ENCODE measurements around the gene RBP2. TPM values are rescaled to one million over a fixed set of nuclear protein-coding genes. Genes with fewer than 3 reads are reported as not detected.

Gene RBP2
- total and polyA plus RNA-seq, 4 donors: 0.79 TPM; not detected in 3

DNA sequence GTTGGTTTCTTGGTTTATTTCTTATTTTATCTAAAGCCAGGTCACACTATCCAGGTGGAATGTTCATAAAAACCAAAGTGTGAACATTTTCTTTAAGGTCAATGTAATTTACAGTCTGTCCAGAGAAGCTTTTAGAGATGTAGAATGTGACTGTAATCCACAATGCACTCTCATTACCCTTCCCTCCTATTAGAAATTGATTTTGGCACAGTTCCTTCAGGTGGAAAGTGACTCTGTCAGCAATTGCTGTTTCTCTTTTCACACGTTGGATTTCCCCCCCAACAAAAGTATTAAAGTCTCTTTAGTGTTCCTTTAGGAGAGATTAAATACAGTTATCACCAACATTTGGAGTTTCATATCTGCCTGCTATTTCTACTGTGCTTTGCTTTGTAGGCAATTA lies 55.3 kb downstream of the RBP2 start:
- DNase-seq (ENCODE audit: low spot score): no peak
- H3K9ac ChIP-seq (ENCODE audit: low read depth in 1 of 2, low read length in 2 of 2): no peak overlapping the region
- H3K27me3 ChIP-seq (ENCODE audit: control insufficient read depth in 4 of 4, insufficient read depth in 4 of 4, low read length in 3 of 4): no peaks in the 10 kb centered on the region
- H3K27ac ChIP-seq (ENCODE audit: low read depth in 1 of 2, low read length in 2 of 2): no peak overlapping the region
- WGBS: 27% methylated on average over 1 of the region's 1 CpG
- H3K4me3 ChIP-seq (ENCODE audit: low read depth in 1 of 3, low read length in 3 of 3): no peak overlapping the region
- H3K36me3 ChIP-seq (ENCODE audit: control insufficient read depth in 4 of 4, insufficient read depth in 3 of 4, low read depth in 1 of 4, low read length in 3 of 4): peaks cover 0 to 7% (median 1%) of the 10 kb centered on the region in 4 donors
- TF ChIP-seq HNF4G (IDR thresholded peaks at IDR 0.05): no peak
- TF ChIP-seq FOXA1 (IDR thresholded peaks at IDR 0.05): no peak
- TF ChIP-seq, protein P1, sequence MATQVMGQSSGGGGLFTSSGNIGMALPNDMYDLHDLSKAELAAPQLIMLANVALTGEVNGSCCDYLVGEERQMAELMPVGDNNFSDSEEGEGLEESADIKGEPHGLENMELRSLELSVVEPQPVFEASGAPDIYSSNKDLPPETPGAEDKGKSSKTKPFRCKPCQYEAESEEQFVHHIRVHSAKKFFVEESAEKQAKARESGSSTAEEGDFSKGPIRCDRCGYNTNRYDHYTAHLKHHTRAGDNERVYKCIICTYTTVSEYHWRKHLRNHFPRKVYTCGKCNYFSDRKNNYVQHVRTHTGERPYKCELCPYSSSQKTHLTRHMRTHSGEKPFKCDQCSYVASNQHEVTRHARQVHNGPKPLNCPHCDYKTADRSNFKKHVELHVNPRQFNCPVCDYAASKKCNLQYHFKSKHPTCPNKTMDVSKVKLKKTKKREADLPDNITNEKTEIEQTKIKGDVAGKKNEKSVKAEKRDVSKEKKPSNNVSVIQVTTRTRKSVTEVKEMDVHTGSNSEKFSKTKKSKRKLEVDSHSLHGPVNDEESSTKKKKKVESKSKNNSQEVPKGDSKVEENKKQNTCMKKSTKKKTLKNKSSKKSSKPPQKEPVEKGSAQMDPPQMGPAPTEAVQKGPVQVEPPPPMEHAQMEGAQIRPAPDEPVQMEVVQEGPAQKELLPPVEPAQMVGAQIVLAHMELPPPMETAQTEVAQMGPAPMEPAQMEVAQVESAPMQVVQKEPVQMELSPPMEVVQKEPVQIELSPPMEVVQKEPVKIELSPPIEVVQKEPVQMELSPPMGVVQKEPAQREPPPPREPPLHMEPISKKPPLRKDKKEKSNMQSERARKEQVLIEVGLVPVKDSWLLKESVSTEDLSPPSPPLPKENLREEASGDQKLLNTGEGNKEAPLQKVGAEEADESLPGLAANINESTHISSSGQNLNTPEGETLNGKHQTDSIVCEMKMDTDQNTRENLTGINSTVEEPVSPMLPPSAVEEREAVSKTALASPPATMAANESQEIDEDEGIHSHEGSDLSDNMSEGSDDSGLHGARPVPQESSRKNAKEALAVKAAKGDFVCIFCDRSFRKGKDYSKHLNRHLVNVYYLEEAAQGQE (IDR thresholded peaks at IDR 0.05): no peak
- no peak for TF ChIP-seq GABPA (IDR thresholded peaks at IDR 0.05 in 1 of 2, conservative IDR thresholded peaks at IDR 0.05 in 1 of 2)
- no peak for TF ChIP-seq YY1 (IDR thresholded peaks at IDR 0.05)
- TF ChIP-seq, protein P2, sequence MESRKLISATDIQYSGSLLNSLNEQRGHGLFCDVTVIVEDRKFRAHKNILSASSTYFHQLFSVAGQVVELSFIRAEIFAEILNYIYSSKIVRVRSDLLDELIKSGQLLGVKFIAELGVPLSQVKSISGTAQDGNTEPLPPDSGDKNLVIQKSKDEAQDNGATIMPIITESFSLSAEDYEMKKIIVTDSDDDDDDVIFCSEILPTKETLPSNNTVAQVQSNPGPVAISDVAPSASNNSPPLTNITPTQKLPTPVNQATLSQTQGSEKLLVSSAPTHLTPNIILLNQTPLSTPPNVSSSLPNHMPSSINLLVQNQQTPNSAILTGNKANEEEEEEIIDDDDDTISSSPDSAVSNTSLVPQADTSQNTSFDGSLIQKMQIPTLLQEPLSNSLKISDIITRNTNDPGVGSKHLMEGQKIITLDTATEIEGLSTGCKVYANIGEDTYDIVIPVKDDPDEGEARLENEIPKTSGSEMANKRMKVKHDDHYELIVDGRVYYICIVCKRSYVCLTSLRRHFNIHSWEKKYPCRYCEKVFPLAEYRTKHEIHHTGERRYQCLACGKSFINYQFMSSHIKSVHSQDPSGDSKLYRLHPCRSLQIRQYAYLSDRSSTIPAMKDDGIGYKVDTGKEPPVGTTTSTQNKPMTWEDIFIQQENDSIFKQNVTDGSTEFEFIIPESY (IDR thresholded peaks at IDR 0.05): no peak
- no peak for TF ChIP-seq HNF4A (conservative IDR thresholded peaks at IDR 0.05)
- TF ChIP-seq RAD21 (IDR thresholded peaks at IDR 0.05): no peak
- TF ChIP-seq FOXA2 (IDR thresholded peaks at IDR 0.05): no peak
- TF ChIP-seq, protein P3, sequence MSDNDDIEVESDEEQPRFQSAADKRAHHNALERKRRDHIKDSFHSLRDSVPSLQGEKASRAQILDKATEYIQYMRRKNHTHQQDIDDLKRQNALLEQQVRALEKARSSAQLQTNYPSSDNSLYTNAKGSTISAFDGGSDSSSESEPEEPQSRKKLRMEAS (IDR thresholded peaks at IDR 0.05): no peak
- TF ChIP-seq JUND (IDR thresholded peaks at IDR 0.05): no peak
- no peak for TF ChIP-seq SP1 (IDR thresholded peaks at IDR 0.05)
- TF ChIP-seq, protein P4, sequence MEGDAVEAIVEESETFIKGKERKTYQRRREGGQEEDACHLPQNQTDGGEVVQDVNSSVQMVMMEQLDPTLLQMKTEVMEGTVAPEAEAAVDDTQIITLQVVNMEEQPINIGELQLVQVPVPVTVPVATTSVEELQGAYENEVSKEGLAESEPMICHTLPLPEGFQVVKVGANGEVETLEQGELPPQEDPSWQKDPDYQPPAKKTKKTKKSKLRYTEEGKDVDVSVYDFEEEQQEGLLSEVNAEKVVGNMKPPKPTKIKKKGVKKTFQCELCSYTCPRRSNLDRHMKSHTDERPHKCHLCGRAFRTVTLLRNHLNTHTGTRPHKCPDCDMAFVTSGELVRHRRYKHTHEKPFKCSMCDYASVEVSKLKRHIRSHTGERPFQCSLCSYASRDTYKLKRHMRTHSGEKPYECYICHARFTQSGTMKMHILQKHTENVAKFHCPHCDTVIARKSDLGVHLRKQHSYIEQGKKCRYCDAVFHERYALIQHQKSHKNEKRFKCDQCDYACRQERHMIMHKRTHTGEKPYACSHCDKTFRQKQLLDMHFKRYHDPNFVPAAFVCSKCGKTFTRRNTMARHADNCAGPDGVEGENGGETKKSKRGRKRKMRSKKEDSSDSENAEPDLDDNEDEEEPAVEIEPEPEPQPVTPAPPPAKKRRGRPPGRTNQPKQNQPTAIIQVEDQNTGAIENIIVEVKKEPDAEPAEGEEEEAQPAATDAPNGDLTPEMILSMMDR (IDR thresholded peaks at IDR 0.05; ENCODE audit: low read depth, low read length, missing input control): no peak
- TF ChIP-seq EGR1 (IDR thresholded peaks at IDR 0.05; ENCODE audit: low read depth in 2 of 2): no peak
- H3K4me1 ChIP-seq (ENCODE audit: control insufficient read depth in 4 of 4, insufficient read depth in 4 of 4, low read length in 3 of 4): peaks cover 0 to 5% (median 2%) of the 10 kb centered on the region in 4 donors
- no peaks in the 10 kb centered on the region for H3K9me3 ChIP-seq (ENCODE audit: control insufficient read depth in 4 of 4, low read length in 3 of 4)

DNA sequence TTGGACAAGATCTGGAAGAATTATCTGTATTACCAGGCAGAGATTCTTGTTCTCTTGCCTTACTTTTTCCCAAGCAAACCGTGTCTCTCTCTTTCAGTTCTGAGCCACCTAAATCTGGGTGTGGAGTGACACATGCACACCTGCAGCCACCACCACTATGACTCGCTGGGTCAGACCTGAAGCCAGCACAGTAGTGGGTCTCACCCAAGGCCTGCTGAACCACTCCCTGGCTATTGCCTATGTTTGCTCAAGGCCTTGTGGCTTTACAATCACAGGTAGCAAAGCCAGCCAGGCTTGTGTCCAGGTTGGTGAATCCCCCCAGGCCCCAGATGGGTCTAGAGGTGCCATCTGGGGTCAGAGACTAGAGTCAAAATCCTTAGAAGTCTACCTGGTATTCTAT lies 58.2 kb downstream of the RBP2 start:
- no peak for TF ChIP-seq NR2F2 (IDR thresholded peaks at IDR 0.05)
- TF ChIP-seq, protein P4 (IDR thresholded peaks at IDR 0.05; ENCODE audit: low read depth, low read length, missing input control): no peak
- no peak for TF ChIP-seq HNF4G (IDR thresholded peaks at IDR 0.05)
- TF ChIP-seq, protein P5, sequence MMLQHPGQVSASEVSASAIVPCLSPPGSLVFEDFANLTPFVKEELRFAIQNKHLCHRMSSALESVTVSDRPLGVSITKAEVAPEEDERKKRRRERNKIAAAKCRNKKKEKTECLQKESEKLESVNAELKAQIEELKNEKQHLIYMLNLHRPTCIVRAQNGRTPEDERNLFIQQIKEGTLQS (IDR thresholded peaks at IDR 0.05): no peak
- no peak for TF ChIP-seq JUND (IDR thresholded peaks at IDR 0.05)
- no peak for TF ChIP-seq EGR1 (IDR thresholded peaks at IDR 0.05; ENCODE audit: low read depth in 2 of 2)
- TF ChIP-seq RXRA (IDR thresholded peaks at IDR 0.05): no peak
- no peak for TF ChIP-seq FOXA1 (IDR thresholded peaks at IDR 0.05)
- TF ChIP-seq, protein P1 (IDR thresholded peaks at IDR 0.05): no peak
- DNase-seq (ENCODE audit: low spot score): no peak
- Histone ChIP-seq H3K4me3 (ENCODE audit: low read depth in 1 of 3, low read length in 3 of 3) (no peak overlapping the region), H3K9ac (ENCODE audit: low read depth in 1 of 2, low read length in 2 of 2) (no peak overlapping the region), H3K9me3 (ENCODE audit: control insufficient read depth in 4 of 4, low read length in 3 of 4) (peaks cover 0 to 5% (median 0%) of the 10 kb centered on the region in 4 donors), H3K4me1 (ENCODE audit: control insufficient read depth in 4 of 4, insufficient read depth in 4 of 4, low read length in 3 of 4) (peaks cover 0 to 12% (median 5%) of the 10 kb centered on the region in 4 donors), H3K27ac (ENCODE audit: low read depth in 1 of 2, low read length in 2 of 2) (no peak overlapping the region), H3K27me3 (ENCODE audit: control insufficient read depth in 4 of 4, insufficient read depth in 4 of 4, low read length in 3 of 4) (no peaks in the 10 kb centered on the region), H3K36me3 (ENCODE audit: control insufficient read depth in 4 of 4, insufficient read depth in 3 of 4, low read depth in 1 of 4, low read length in 3 of 4) (peaks cover 0 to under 1% (median 0%) of the 10 kb centered on the region in 4 donors)
- WGBS: 93% methylated on average over 2 of the region's 2 CpGs
